ENCODE results near the gene FLACC1.

DNA sequence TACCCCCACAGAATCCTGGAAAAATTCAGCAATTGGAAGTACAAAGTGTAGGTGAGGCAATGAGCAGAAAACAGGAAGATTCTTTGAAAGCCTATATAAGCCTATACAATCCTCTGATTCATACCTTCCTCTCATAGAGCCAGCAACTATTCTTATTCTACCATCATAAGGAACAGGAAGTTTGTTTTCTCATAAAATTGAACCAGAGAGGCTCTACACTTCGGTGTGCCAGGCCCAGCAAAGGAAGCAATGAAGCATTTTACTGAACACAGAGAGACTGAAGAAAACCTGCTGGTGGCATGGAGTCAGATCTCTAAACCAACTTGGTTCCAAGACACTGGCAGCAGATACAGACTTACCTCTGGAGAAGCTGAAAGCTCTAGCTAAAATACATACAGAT, 78.1 kb downstream of the FLACC1 start:
- TF ChIP-seq EZH2 (IDR thresholded peaks at IDR 0.05; ENCODE audit: insufficient read depth, poor library complexity, severe bottlenecking) (no peak), EZH2phosphoT487 (IDR thresholded peaks at IDR 0.05; ENCODE audit: insufficient read depth, low read depth) (no peak)
